ENCODE measurements around the gene XPO5. TPM values are rescaled to one million over a fixed set of nuclear protein-coding genes. Genes with fewer than 3 reads are reported as not detected.

The XPO5 gene
- 107 and 114 TPM in 2 replicates for total RNA-seq (2021)
- long read RNA-seq, full-length matches to known transcripts, result 375 of 493 reads
- long read RNA-seq, partial matches to known transcripts, result 55 of 493 reads
- long read RNA-seq, other reads (novel, unspliced or antisense), result 63 of 493 reads

GRCh38 chr6:43575772-43576551 is at the start of gene XPO5, which contains the start of gene POLH:
TSS of gene XPO5 (minus strand) at chr6:43576038. CDS start at chr6:43575864, 174 bp downstream.
TSS of gene POLH (plus strand) at chr6:43576185. CDS start at chr6:43582320, 6,135 bp downstream.
- H4K91ac ChIP-seq (ENCODE audit: insufficient read length, low read depth, low read length), result no peak within 1 kb of the TSS
- peak; percentile 94 for DNase-seq
- H2BK5ac ChIP-seq (ENCODE audit: insufficient read length, low read length), result no peak within 1 kb of the TSS
- peak within 1 kb of the TSS; percentile 54 for H3K9ac ChIP-seq (ENCODE audit: extremely low read depth, insufficient read length, low read length)
- no peaks in the 10 kb centered on the region for H3K27me3 Mint-ChIP-seq (ENCODE audit: low read depth)
- H3K4ac ChIP-seq (ENCODE audit: low read depth, low read length), result no peak within 1 kb of the TSS
- peaks cover 18% of the 10 kb centered on the region in 2 experiments for H3K4me1 Mint-ChIP-seq
- H3K4me3 Mint-ChIP-seq, result peak within 1 kb of the TSS; percentile 95 to 99
- H3K56ac ChIP-seq (ENCODE audit: insufficient read length, low read depth, low read length), result no peak within 1 kb of the TSS
- H3K4me1 ChIP-seq (ENCODE audit: insufficient read depth, low read length), result no peaks in the 10 kb centered on the region
- no peak within 1 kb of the TSS for H4K5ac ChIP-seq (ENCODE audit: insufficient read length, low read depth, low read length)
- H3K9me3 Mint-ChIP-seq, result peaks cover 0 to 3% of the 10 kb centered on the region in 2 experiments; a peak in 3 of 5 replicates
- H3K27ac ChIP-seq (ENCODE audit: insufficient read length, low read depth, low read length), result no peak within 1 kb of the TSS
- no peak within 1 kb of the TSS for H2BK120ac ChIP-seq (ENCODE audit: low read depth, low read length, poor library complexity, severe bottlenecking)
- no peak within 1 kb of the TSS for H2AFZ ChIP-seq (ENCODE audit: low read length)
- H4K8ac ChIP-seq (replicated peaks; ENCODE audit: insufficient read length, low read depth, low read length), result no peak within 1 kb of the TSS
- H4K20me1 ChIP-seq (ENCODE audit: control insufficient read depth, insufficient read depth, insufficient read length), result no peaks in the 10 kb centered on the region
- peak within 1 kb of the TSS; percentile 99 for H3K4me2 ChIP-seq (ENCODE audit: insufficient read depth, insufficient read length, low read length)
- H3K9me3 ChIP-seq (ENCODE audit: control insufficient read depth, low read depth, low read length), result no peaks in the 10 kb centered on the region
- H3K23me2 ChIP-seq (ENCODE audit: insufficient read length, low read depth, low read length, poor library complexity, severe bottlenecking), result peaks cover 7% of the 10 kb centered on the region
- TF ChIP-seq CTCF (conservative IDR thresholded peaks at IDR 0.05), result no peak; the same call in 2 of the 3 replicates
- peaks cover 11% of the 10 kb centered on the region; the same call in 1 of the 2 replicates for H3K79me2 ChIP-seq (ENCODE audit: insufficient read depth, low read length)
- peaks cover 4% of the 10 kb centered on the region for H3K79me1 ChIP-seq (ENCODE audit: insufficient read depth, low read depth, low read length, poor library complexity, severe bottlenecking)
- H3K18ac ChIP-seq (ENCODE audit: insufficient read length, low read depth, low read length), result peak within 1 kb of the TSS; percentile 14
- H2AK5ac ChIP-seq (ENCODE audit: insufficient read length, low read length), result no peak within 1 kb of the TSS
- WGBS (ENCODE audit: extremely low coverage, insufficient read length, low lambda C conversion rate), result no CpG with 5 or more reads among the region's 76 CpGs
- H3K27me3 ChIP-seq (ENCODE audit: insufficient read depth, low read length), result no peaks in the 10 kb centered on the region
- H3K14ac ChIP-seq (ENCODE audit: insufficient read depth, low read length), result no peak within 1 kb of the TSS
- H3T11ph ChIP-seq (ENCODE audit: low read length), result no peak within 1 kb of the TSS
- H2BK15ac ChIP-seq (ENCODE audit: low read depth, low read length), result no peak within 1 kb of the TSS
- H3K23ac ChIP-seq (ENCODE audit: insufficient read length, low read depth, low read length), result no peak within 1 kb of the TSS
- H2BK20ac ChIP-seq (ENCODE audit: low read depth, low read length, poor library complexity, severe bottlenecking), result no peak within 1 kb of the TSS
- H2BK12ac ChIP-seq (ENCODE audit: insufficient read length, low read depth, low read length), result no peak within 1 kb of the TSS
- peak within 1 kb of the TSS; percentile 7 to 98 (median 86); a peak in 5 of 7 replicates for H3K27ac Mint-ChIP-seq
- peaks cover 12 to 41% (median 26%) of the 10 kb centered on the region in 3 experiments; a peak in 6 of 7 replicates for H3K36me3 Mint-ChIP-seq (ENCODE audit: insufficient read depth in 1 of 3, low read depth in 3 of 3)
